NCI-H2227 (cell line): ENCODE data around the gene NRP1.

ENCODE experiments used
- DNase-seq: peaks from one replicate; lab custom pipeline; 2025; ENCODE audit not compliant: unreplicated experiment; lab: John Stamatoyannopoulos, UW

NRP1 gene

DNA sequence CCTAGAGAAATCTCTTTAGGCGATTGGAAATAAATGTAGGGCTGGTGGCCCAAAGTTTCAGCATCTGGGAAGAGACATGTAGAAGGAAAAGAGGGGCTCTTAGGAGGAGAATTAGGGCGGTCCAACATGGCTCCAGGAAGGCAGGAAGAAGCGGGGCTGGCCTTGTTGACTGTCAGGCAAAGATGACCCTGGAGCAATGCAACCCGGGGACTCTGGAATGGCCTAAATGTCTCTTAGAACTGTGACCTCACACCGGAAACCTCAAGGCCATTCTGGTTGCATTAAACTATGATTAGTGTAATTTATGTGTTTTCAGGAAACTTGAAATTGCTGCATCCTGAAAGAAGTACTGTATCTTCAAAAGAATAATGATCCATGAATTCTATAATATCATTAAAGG, 66.8 kb downstream of the NRP1 start:
- no peak for DNase-seq

DNA sequence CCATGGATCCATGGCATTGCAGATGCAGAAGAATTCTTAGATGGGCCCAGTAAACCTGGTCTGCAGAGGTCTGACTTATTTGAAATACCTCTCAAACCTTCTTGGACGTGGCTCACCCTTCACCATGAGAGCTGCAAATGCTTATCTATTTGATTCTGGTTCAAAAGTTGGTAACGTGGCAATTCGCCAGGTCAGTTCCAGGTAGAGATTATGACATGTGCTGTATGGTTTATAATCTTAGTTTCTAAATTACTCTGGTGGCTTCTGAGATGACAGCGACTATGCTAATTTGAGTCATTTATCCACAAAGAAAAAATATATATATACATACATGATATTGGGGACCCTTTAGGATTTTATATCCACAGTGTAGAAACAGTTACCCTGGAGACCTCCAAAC, 68.8 kb downstream of the NRP1 start:
- no peak for DNase-seq

DNA sequence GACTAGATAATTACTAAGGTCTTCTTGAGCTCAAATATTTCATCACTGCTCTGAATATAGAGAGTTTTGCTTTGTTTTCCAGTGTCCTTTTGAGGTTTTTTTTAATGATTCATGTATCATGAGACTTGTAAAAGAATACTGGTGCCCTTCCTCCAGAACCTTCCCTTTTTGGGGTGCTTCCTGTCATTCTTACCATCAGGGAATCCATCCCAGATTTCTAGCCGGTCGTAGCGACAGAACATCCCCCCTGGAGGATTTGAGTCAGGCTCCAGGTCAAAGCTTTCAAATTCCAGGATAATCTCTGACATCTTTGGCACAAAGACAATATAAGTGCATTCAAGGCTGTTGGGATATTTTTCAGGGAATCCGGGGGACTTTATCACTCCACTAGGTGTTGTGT, 71.0 kb downstream of the NRP1 start:
- no peak for DNase-seq

DNA sequence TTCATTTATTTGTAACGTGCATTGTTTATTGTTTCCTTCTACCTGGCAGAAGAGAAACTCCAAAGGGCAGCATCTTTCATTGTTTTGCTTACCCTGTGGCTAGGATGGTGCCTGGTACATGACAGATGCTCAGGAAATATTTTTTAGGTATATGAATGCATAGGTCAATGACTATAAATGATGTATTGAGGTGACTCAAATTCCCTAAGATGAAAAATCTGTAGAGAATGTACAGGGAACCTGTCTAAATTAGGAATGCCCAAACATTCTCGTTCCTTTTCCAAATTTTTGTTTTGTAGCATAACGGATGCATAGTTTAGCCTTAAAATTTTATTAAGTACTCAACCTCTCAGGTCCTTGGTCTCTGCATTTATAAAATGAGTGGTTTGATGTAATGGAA, 71.6 kb downstream of the NRP1 start:
- DNase-seq, result no peak

DNA sequence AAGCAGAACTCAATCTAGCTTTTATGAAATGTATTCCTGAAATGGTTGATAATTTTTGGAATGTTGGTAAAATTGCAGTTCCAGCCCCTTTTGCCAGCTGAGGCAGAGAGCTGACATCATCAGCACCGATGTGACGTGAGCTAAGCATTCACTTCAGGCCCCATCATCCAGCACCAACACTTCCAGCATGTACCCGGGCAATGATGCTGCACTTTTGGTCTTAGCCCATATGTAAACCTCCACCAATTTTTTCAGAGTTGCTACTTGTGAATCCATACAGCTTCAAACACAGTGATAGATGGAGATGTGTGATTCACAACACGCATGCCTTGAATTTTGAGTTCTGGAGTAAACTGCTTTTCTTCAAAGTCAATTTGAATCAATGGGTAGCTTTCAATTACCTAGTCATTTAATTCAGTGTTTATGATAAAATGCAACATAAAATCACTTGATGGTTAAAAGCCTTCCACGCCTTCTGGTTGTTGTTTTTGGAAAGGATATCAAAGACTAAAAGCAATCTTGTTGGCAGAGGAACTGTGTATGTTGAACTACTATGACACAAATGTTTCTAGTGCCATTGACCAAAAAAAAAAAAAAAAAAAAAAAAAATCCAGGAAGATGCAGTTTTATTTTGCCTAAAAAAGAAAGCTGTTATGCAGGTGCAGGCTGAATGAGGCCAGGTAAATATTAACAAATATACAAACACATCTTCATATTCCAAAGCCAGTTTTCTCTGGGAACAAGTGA, 73.9 kb downstream of the NRP1 start:
- DNase-seq, result peak; percentile 7

DNA sequence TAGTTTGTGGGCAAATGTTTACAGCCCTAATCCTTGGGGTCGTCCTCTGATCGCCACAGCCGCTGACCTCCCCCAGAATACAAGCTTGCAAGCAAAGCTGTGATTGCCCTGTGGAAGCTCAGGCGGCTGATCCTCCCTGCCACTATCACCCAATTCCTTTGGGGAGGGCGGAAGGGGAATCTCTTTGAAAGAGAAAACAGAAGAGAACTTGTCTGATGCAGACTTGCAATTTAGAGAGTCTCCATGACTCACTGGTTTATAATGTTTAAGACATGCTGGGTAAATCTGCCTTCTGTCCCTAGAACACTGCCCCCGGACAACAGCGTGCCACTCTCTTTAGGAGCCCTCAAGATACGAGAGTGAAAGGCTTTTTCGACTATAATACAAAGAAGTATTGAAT, 75.5 kb downstream of the NRP1 start:
- no peak for DNase-seq

DNA sequence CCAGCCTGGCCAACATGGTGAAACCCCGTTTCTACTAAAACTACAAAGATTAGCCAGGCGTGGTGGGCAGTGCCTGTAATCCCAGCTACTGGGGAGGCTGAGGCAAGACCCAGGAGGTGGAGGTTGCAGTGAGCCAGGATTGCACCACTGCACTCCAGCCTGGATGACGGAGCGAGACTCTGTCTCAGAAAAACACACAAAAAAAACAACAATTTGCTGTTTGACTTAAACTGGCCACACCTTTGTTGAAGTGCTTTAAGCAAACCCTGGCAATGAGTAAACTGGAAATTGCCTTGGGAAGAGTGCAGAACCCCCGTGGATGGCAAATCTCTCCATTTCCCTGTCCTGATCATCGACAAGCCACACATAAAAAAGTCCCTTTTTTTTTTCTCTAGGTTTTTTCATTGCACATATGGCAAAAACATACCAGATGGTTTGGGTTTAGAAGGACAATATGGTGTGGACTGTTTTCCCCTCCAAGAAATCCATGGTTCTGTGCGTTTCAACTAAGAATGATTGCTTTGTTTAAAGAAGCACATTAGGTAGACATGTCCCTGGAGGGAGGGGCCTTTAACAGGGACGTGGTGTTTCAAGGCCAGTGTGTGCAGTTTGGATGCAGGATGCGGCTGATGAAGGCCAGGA, 76.9 kb downstream of the NRP1 start:
- no peak for DNase-seq

DNA sequence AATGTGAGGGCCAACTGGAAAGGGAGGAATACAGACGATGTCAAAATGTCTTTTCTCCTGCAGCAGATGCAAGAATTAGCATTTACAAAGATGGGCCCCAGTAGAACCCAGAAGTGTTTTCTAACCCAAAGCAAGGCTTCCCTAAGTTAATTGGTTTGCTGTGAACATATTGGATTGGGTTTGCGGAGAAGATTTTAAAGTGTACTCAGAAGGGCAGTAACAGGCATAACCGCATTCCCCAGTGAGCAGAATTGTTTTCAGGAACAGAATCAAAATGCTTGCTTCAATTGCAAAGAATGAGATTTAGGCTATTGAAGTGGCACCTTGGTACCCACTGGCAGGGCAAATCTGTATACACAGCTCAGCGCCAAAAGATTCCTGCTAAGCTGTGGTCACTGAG, 78.0 kb downstream of the NRP1 start:
- DNase-seq, result no peak

DNA sequence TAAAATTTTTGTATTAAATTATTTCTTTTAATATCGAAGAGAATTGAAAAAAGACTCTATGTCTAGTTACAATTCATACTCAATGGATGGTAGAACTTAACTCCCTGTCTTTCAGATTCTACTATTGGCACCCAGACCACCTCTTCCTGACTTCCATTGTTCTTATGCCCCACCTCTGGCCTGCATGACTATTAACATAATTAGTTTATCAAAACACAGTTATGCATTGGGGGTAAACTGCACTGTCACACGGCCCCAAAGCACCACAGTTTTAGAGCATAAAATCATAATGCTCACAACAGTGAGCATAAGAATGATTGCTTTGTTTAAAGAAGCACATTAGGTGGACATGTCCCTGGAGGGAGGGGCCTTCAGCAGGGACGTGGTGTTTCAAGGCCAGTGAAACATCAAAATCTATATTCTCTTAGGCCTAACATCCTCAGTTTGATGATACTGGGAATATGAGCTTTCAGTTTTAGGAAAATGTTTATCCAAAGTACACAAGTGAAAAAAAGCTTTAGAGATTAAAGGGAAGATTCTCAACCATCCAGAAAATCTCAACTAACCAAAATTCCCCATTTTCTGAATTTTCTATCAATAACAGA, 79.8 kb downstream of the NRP1 start:
- DNase-seq, result no peak

DNA sequence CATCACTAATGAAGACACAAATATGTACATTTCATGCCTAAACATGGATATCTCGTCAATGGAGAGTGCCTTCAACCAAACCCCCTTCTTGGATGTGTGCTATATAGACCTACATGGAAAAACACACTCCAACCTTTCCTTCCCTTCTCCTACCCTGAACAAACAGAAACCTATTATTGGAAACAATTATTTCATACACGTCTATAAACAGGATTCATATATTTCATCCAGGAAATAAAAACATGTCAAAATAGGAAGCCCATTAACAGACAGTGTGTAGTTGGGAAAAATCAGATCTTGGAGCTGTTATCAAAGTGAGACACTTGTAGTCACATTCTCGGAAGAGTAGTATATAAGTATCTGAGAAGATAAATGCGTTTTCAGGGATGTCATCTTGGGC, 81.1 kb downstream of the NRP1 start:
- no peak for DNase-seq

DNA sequence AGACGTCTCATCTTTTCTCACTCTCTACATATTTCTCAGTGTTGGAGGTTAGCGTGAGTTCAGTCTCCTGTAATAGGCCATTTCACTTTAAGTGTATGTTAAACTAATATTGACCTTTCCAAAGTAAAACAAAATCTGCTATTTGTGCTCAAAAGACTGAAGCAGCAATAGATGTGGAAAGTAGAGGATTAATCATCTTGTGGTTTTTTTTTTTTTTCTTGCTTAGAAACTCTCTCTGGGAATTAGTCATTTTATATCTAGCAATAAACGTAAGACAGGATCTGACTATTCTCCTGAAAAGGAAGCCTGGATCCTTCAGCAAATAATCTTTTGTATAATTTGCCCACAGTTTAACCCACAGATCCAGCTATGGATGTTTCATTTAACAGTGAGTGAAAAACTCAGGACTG, 81.7 kb downstream of the NRP1 start:
- DNase-seq, result no peak

DNA sequence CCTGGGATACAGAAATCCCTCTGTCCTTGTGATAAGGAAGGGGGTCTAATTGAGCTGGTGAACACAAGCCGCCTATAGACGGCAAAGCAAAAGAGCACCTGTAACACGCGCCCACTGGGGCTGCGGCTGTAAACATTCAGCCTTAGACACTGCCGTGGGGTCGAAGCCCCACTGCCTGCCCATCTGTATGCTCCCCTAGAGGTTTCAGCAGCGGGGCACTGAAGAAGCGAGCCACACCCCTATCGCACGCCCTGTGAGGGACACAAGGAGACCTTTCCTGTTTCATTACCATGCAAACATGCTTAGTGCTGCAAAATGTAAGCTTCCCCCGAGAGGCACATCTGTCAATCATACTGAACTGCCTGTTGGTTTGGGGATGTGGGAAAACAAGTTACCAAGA, 82.1 kb downstream of the NRP1 start:
- DNase-seq, result no peak

DNA sequence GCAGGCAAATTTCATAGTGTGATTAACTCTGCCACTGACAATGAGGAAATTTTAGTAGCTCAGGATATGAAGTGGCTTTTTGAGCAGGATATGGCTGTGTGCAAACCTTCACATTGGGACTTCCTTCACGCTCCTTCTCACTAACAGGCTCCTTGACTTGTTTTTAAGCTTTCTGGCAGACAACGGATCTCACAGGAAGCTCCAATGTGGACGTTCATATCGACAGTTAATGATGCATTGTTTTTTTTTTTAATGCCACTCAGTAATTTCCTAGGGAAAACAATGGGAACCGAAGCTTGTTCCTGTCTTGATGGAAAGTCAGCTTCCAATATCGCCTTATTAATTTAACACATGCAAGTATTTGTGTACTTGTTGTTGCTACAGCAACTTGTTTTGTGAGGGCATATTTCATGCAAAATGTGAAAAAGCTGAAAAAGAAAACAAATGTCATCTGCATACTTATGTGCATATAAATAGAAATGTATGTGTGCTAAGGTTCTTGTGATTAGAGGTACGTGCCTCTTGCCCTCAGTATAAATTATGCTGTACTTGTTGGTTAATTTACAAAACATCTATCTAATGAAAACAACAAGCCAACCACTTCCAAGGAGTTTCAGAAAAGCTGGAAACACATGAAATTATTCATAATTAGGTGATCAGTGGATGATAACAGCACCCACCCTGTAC, 84.7 kb downstream of the NRP1 start:
- DNase-seq, result no peak

DNA sequence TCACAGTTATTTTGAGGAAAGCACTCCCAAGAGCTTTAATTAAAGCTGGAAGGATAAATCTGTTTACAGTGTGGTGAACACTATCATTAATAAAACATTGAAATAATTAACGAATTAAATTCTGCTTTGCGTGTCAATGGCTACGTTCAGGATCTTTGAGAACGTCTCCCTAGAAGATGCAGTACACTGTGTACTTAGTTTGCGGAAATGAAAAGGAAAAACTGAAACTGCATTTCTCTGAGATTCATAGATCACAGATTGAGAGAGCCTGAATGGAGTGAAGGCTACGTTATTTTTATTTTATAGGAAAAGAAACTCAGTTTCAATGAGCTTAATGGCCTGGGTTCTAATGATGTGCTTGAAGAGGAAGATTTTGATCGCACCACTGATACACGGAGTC, 85.3 kb downstream of the NRP1 start:
- DNase-seq, result no peak

DNA sequence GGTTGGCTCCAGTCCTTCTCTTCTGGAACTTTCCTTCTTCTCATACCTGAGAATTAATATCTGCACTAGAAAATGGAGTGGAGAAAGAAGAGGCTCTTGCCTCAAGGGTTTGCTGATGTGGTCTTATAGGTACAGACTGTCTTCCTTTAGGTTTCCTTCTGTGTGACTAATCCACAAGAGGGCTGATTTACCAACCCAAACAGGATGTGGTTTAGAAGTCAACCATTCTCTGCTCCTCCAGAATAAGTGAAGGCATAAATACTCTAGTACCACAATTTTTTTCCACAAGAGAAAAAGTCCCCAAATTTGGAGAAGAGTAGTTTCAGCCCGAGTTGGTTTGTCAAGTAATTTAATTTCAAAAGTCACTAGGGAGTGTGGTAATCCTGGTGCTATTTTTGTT, 85.8 kb downstream of the NRP1 start:
- no peak for DNase-seq

DNA sequence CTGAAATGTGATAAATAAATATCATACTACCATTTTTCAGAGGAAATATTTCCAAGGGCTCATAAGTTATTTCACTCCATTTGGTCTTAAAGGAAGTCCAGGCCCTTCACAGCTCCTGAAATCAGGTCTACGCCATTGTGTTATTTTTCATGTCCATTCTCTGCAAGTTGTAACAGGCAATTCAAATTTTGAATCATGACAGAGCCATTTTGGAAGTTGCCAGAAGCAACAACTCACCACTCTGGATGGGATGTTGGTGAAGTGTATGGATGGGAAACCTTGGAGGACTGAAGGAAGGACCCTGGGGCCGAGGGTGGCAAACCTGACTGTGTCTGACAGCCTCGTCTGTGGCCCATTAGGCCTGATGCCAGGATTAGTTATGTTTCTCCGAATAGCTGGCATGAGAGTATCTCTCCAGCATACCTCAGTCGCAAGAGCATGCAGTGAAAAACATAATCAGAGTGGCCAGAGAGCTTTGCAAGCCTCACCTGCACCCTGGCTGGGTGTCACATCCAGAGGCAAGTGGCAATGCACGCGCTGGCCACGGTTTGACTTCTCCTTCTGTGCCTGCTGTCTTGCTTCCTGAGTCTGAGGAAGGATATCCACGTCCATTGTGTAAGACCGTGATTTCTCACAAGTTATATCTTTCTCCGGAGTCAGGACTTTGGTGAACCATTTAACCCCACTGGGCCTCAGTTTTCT, 87.1 kb downstream of the NRP1 start:
- no peak for DNase-seq

DNA sequence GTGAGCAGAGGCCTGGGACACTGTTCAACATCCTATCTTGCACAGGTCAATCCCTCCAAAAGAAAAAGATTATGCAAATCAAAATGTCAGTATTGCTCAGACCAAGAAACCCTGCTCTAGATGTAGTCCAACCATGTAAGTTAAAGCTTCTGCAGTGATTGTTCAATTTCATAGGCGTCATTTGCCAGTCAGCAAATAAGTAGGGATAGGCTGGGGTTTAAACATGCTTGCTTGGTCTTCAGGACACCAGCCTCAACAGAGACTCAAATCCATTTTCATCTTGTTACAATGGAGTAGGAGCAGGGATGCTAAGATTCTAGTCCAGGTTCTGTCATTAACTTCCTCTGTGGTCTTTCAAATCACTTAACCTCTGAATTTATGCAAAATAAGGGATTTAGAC, 89.1 kb downstream of the NRP1 start:
- no peak for DNase-seq

DNA sequence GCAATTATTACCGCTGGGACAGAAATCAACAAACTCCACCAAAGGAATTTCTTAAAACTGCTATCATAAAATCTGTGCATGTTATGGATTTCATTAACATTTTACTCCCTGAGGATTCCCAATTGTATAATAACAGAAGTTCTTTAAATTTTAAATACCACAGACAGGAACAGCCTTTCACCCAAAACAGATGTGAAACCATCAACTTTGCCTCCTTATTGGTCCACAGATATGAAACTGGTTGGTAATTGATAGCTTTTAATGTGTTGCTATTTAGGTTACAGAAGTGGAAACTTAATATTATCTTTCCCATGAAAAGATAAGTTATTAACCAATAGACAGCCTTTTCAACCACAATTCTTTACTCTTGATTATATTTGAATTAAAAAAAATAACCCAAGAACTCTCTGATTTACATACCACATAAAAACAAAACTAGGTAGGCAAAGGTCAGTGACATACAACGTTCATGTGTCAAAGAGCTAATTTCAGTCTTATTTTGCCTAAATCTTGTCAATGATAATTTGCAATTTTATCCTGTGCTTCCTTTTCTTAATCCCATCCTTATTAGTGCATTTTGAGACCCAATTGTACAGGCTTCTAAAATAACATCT, 90.0 kb downstream of the NRP1 start:
- DNase-seq, result no peak

DNA sequence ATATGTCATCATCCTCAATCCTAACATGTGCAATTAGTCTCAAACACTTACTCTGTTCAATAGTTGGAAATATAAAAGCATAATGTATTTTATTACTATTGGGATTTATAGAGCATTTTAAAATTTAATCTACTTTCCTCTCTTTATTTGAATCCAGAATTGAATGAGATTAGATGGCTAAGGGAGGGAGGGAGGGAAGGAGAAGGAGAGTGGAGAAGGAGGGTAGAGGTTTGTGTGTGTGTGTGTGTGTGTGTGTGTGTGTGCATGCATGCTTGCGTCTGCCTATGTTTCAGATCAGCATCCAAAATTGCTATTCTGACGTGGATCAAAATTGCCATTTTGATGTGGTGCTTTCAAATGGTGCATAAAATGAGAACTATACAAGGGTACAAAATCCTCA, 90.8 kb downstream of the NRP1 start:
- DNase-seq, result no peak

DNA sequence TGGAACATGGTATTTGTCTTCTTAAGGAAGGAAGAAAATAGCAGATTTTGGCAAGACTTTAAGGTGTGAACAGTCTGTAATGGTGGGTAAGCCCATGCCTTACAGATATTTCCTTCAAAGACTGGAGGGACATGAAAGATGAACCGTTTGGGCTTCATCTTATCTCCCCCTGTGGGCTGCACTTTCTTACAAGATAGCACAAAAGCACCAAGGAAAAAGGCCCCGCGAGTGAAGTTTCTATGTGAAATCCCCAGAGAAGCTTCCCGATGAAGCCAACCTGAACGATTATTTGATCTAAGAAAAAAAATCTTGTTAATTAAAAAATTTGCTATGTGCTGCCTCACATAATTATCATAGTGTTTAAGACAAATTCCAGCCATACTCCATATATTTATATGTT, 91.5 kb downstream of the NRP1 start:
- DNase-seq, result no peak

DNA sequence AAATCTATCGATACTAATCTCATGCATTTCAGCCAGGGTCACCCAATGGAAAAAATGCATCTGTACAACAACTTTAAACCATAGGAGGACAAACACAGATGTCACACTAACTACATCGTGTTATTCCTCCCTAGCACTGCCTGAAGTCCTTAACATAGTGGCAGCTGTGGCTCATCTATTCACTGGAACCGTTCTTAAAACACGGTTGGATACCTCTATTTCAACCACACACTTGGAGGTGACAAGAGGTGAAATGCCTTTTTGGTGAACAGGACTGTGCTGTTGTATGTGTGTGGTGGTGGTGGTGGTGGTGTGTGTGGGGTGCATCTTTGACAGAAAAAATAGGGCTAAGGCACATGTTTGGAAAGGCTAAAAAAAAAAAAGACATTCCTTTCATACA, 93.1 kb downstream of the NRP1 start:
- DNase-seq, result no peak
